Measurements from ENCODE around the gene AMDHD2.

Gene AMDHD2

GRCh38 chr16:2505695-2506094, 14.5 kb upstream of the AMDHD2 start:
- ChIA-PET CTCF (no interaction called here), POLR2A (no interaction called here)
- DNase-seq (ENCODE audit: extremely low spot score) = no peak
- TF ChIP-seq CTCF (IDR thresholded peaks at IDR 0.05; ENCODE audit: control extremely low read depth, extremely low read depth, low read depth, missing control alignments) = no peak

GRCh38 chr16:2507052-2507659, 13.0 kb upstream of the AMDHD2 start:
- POLR2A ChIA-PET = interaction anchor here (1.4 to 2.0 kb wide), 2 partner anchors 11 to 13 kb away, joined by 4 to 9 read pairs; partner anchors contain the start of gene AMDHD2
- peak; percentile 78 for DNase-seq (ENCODE audit: extremely low spot score)
- no peak for TF ChIP-seq CTCF (IDR thresholded peaks at IDR 0.05; ENCODE audit: control extremely low read depth, extremely low read depth, low read depth, missing control alignments)
- CTCF ChIA-PET = interaction anchor here (1.1 kb wide), 1 partner anchor 77 kb away, joined by 3 read pairs; no protein-coding TSS in a partner anchor

GRCh38 chr16:2507665-2508064, 12.5 kb upstream of the AMDHD2 start:
- ChIA-PET CTCF (interaction anchor here (1.1 kb wide), 1 partner anchor 77 kb away, joined by 3 read pairs; no protein-coding TSS in a partner anchor), POLR2A (interaction anchor here (1.4 to 2.0 kb wide), 2 partner anchors 11 to 12 kb away, joined by 4 to 9 read pairs; partner anchors contain the start of gene AMDHD2)
- no peak for DNase-seq (ENCODE audit: extremely low spot score)
- no peak for TF ChIP-seq CTCF (IDR thresholded peaks at IDR 0.05; ENCODE audit: control extremely low read depth, extremely low read depth, low read depth, missing control alignments)

- TF ChIP-seq CTCF (IDR thresholded peaks at IDR 0.05; ENCODE audit: control extremely low read depth, extremely low read depth, low read depth, missing control alignments) = no peak
- no peak for DNase-seq (ENCODE audit: extremely low spot score)
- ChIA-PET POLR2A (no interaction called here), CTCF (interaction anchor here (1.4 to 4.2 kb wide), 2 partner anchors 8 to 13 kb away, joined by 7 to 24 read pairs; no protein-coding TSS in a partner anchor)
These were observed 11.3 kb upstream of the AMDHD2 start for GRCh38 chr16:2508722-2509400.

GRCh38 chr16:2511128-2511800, 8.9 kb upstream of the AMDHD2 start:
- CTCF ChIA-PET = interaction anchor here (1.6 to 4.2 kb wide), 3 partner anchors 10 to 316 kb away, joined by 4 to 24 read pairs (median 6); no protein-coding TSS in a partner anchor
- POLR2A ChIA-PET = no interaction called here
- DNase-seq (ENCODE audit: extremely low spot score) = no peak
- no peak for TF ChIP-seq CTCF (IDR thresholded peaks at IDR 0.05; ENCODE audit: control extremely low read depth, extremely low read depth, low read depth, missing control alignments)

- POLR2A ChIA-PET = no interaction called here
- CTCF ChIA-PET = interaction anchor here (2.0 to 4.2 kb wide), 2 partner anchors 11 to 317 kb away, joined by 6 to 24 read pairs; no protein-coding TSS in a partner anchor
- no peak for DNase-seq (ENCODE audit: extremely low spot score)
- TF ChIP-seq CTCF (IDR thresholded peaks at IDR 0.05; ENCODE audit: control extremely low read depth, extremely low read depth, low read depth, missing control alignments) = no peak
These were observed 8.0 kb upstream of the AMDHD2 start for GRCh38 chr16:2511996-2512734.

Data from GM10248 (cell line).